RPMI8226 (cell line): ENCODE results near the gene ULK1.
A peak's percentile ranks its signal among the peaks of the same experiment; 100 is the strongest.

Experiments
- DNase-seq: peaks from one replicate; pipeline ENCODE4 v3.0.0-alpha.2; 2015

ULK1 gene

GRCh38 chr12:131893605-131894312, 663 bp upstream of the ULK1 start:
- no peak for DNase-seq

- no peak for DNase-seq
Measured at GRCh38 chr12:131894981-131895639, 688 bp downstream of the ULK1 start.

DNA sequence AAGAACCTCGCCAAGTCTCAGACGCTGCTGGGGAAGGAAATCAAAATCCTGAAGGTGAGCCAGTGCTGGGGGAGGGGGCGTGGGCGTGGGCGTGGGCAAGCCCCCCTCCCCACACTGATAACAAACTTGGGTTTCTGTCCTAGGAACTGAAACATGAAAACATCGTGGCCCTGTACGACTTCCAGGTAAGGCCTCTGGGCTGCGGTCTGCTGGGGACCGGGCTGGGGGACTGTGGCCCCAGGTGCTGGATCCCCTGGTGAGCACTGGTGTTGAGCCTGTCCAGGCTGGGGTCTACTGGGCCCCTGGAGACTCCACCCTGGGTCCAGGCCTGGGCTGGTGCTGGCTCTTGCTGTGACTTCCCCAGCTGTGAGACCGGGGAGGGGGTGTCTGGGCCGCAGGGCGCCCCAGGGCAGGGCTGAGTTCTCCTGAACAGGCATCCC, 1.2 kb downstream of the ULK1 start:
- peak; percentile 44 for DNase-seq

GRCh38 chr12:131896080-131896810, 1.8 kb downstream of the ULK1 start:
- DNase-seq, result peak; percentile 87

GRCh38 chr12:131896811-131897270, 2.4 kb downstream of the ULK1 start:
- DNase-seq, result peak; percentile 55

DNA sequence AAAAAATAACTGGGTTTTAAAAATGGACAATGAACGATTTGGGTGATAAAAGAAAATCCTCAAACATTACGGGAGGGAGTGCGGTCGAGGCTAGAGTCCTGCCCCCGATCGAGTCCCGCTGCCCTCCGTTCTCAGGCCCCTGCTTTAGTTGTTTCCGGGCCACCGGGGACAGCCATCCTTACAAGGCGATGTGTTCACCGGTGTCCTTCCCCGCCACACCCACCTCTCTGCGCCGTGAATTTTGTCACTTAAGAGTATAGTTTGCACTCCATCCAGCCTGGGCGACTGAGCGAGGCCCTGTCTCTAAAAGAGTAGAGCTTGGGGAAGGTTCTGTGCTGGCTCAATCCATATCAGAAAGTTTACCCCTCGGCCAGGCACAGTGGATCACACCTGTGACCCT, 2.9 kb downstream of the ULK1 start:
- DNase-seq, result no peak

DNA sequence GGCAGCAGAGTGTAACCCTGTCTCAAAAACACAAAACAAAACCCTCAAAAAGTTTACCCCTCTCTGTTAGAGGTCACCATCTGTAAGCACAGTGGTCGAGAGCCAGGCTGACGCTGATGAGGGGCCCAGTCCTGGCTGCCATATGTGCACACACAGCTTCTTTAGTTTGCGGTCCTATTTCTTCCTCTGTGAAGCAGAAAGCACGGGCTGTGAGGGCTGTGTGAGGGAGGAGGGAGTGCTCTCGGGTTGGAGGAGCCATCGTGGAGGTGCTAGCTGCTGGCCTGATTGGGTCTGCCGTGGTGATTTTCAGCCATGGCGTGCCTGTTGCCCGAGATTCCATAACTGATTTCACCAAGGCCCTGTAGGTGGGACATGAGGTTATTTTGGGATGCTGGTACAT, 3.5 kb downstream of the ULK1 start:
- DNase-seq, result no peak

DNA sequence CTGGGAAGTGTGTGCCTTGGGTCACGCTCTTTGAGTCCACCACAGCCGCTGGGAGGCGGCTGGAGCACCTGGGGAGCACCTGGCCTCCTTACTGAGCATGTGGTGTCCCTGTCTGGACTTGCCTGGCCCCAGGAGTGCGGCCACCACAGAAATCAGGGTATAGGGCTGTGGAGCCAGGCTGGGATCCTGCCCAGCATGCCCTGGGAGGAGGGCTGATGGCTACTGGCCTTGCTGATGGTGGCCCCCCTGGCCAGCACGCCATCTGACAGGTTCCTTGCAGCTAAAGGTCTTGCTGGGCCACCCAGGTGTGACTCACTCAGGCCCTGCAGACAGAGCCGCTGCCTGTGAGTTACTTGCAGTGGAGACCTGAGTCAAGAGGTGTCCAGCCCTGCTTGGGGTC, 6.0 kb downstream of the ULK1 start:
- DNase-seq, result no peak

- DNase-seq, result no peak
Measured at GRCh38 chr12:131901431-131902331, 7.3 kb downstream of the ULK1 start.

GRCh38 chr12:131902332-131903241, 8.2 kb downstream of the ULK1 start:
- no peak for DNase-seq

GRCh38 chr12:131903270-131904255, 9.1 kb downstream of the ULK1 start:
- no peak for DNase-seq

DNA sequence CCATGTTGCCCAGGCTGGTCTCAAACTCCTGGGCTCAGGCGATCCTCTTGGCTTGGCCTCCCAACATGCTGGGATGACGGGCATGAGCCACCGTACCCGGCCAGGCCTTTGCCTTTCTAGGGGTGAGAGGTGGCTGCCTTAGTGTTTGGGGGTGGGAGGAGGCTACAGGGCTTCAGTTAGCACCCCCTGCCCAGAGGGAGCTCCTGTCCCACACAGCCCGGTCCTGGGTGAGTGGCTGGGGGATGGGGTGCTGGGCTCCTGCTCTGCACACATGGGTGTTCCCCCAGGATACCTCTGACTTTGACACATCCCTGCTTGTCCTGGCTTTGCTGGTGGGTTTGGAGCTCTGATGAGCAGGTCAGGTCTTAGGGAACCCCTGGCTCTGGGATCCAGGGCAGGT, 9.9 kb downstream of the ULK1 start:
- no peak for DNase-seq

DNA sequence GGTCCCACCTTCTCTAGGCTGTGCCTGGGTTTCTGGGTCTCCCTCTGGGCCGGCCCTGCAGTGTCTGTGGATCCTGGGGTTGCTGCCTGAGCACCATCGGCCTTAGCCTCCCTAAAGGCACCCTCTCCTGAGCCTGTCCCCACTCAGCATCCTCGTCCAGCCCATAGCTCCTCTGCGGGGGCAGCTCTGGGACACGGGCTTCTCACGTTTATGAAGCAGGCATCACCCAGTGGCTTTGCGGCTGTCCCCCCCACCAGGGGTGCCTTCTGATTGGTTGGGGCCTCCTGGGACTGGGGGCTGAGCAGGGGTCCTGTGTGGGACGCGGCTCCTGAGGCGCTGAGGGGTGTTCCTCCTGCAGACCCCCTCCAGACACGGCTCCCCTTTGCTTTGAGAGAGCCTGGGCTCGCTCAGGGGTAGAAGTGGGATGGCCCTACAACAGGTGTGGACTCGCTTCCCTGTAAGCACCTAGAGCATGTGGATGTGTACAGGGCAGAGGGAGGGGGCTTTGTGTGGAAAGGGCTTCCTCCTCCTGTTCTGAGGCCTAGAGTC, 10.7 kb downstream of the ULK1 start:
- DNase-seq, result no peak

- DNase-seq, result no peak
Measured at GRCh38 chr12:131905630-131906091, 11.2 kb downstream of the ULK1 start.

- no peak for DNase-seq
Measured at GRCh38 chr12:131907379-131908091, 13.1 kb downstream of the ULK1 start.

DNA sequence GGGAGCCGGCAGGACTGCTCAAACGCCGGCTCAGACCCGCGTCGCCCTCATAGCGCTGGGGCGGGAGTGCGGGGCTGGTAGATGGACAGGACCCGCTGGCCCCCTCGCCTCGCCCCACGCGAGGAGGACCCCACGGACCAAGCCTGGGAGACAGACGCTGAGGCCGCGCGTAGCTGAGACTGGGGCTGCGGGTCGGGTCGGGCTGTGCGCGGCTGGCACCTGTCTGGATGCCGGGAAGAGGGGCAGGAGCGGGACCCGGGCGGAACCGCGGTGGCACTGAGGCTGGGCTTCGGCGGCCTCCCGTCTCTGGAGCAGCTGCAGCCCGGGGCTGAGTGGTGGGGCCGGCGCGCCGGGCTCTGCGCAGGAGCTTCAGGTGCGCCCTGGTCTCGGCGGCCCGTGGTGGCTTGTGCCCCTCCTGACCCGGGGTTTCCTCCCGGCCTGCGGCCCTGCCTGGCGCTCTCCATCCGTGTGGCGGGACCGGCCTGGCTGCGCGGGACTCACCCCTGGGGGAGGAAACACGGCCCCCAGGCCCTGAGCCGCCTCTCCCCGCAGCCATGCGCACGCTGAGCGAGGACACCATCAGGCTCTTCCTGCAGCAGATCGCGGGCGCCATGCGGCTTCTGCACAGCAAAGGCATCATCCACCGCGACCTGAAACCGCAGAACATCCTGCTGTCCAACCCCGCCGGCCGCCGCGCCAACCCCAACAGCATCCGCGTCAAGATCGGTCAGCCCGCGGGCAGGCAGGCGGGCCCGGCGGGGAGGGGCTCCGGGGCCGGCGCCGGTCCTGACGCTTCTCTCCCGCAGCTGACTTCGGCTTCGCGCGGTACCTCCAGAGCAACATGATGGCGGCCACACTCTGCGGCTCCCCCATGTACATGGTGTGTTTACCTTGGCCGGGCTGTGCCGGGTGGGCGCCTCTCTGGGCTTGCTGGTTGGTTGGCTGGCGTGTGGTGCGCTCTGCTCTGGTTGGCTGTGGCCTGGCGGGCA, 14.0 kb downstream of the ULK1 start:
- no peak for DNase-seq

DNA sequence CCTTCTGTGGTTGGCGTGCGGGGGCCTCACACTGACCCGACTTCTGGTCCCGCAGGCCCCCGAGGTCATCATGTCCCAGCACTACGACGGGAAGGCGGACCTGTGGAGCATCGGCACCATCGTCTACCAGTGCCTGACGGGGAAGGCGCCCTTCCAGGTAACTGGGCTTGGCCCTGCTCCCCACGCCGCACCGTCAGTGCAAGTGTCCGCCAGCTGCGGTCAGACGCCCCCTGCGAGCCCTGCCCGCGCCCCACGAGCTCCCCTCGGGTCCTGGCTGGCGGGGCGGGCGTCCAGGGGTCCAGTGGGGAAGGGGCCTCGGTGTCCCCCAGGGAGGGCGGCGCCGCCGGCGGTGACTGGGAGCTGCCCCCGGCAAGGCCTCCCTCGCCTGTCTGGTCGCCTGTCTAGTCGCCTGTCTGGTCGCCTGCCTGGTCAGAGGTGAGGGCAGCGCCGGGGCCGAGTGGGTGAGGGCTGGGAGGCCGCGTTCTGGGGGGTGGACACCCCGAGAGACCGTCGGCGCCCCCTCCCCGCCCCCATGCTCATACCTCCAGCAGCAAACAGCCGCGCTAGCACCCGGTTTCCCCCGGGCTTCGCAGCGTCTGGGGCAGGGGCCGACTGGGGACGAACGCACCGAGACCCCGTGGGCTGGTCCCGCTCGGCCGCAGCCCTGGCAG, 14.8 kb downstream of the ULK1 start:
- DNase-seq, result no peak
